Activated CD8-positive, alpha-beta memory T cell treated with anti-CD3 and anti-CD28 coated beads for 48 hours (primary cell): ENCODE data around the gene ATP8B1.

Experiments
- DNase-seq, 3 experiments: peaks; one replicate each; pipeline ENCODE4 v3.0.0-alpha.2; 2020; ENCODE audit warnings: low read depth in 2 of 3, low spot score in 2 of 3

The ATP8B1 gene

DNA sequence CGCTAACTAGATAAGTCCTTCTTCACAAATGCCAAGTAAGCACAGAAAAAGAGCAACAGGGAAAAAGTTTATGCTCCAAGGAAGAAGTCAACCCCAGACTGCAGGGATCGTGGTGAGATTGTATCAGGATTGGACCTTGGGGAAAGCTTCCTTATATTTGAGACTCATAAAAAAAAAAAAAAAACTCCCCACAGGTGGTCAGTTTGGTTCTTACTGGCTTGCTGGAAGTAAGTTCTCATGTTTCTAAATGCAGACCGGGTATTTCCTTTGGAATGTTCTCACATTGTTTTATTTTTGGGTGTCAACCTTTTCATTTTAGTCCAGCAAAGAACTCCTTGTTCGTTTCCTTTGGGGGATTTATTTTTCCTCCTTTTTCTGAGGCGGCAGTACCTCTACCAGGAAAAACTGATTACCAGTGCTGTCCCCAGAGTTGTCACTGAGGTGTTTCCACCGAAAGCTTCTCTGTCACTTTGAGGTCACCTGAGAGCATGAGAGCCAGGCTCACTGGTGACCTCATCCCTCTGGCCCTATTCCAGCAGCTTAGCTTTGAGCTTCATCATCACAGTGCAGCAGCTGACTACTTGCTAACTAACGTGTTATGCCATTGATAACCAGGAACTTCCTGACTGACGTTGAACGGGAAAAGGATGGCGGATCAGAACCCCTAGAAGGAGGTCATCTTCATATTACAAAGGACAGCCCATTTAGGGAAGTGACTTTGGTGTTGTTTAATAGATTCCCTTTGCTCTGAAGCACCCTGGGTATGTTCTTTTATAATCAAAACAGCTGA lies 16.8 kb upstream of the ATP8B1 start:
- no peak for DNase-seq

GRCh38 chr18:57819119-57819518 lies 16.0 kb upstream of the ATP8B1 start:
- no peak for DNase-seq

GRCh38 chr18:57816208-57816954 lies 13.3 kb upstream of the ATP8B1 start:
- no peak for DNase-seq

GRCh38 chr18:57814555-57814954 lies 11.4 kb upstream of the ATP8B1 start:
- no peak for DNase-seq

GRCh38 chr18:57813245-57813644 lies 10.1 kb upstream of the ATP8B1 start:
- no peak for DNase-seq

GRCh38 chr18:57812126-57812477 lies 9.0 kb upstream of the ATP8B1 start:
- no peak for DNase-seq

GRCh38 chr18:57811477-57812125 lies 8.5 kb upstream of the ATP8B1 start:
- no peak for DNase-seq

DNA sequence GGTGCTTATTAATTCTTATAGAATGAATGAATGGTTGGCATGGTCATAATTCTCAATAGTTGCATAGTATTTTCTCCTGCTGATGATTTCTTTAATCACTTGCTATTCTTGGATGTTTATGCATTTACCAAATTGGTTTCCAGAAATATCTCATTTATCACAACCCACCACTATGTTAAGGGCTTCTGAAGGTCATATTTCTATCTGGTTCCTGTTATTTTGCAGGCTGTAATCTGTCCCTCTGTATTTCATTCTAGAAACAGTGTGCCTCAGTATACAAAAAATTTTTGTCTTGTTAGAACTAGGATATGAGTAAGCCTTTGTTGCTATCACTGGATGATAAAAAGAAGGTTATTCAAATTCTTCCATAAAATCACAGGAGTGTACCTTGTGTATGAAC lies 6.1 kb upstream of the ATP8B1 start:
- no peak for DNase-seq

DNA sequence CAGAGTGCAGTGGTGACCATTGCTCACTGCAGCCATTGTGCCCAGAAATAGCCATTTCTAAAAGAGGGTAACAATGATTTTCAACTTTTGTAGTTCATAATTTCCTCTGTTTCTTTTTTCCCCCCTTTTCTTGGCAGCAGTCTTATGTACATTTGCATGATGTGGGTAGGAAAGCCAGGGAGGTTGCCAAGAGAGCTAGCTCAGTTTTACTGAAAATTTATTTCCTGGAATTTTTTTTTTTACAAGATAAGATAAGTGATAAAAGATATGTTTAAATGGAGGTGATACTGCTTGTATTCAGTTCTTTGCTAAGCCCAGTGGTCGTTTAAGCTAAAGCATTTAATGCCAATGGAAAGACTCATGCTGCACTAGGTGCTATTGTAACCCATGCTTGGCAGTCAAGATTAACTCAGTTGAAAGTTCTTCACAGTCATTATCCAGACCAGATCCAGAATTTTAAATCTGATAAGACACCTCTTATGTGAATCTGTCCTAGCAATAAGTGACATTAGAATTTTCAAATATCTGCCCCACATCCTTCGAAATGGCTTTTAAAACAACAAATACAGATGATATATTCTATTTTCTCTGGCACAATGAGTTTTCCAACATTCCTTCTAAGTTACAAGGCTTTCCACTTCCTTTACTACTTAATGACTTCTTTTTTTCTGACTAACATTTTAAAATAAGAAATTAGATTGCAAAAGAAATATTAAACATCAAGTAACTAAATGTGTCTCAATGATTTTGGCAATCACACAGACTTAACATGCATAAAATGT lies 4.4 kb upstream of the ATP8B1 start:
- DNase-seq = no peak

GRCh38 chr18:57806978-57807285 lies 3.8 kb upstream of the ATP8B1 start:
- no peak for DNase-seq

- no peak for DNase-seq
Measured at GRCh38 chr18:57806201-57806977, 3.3 kb upstream of the ATP8B1 start.

DNA sequence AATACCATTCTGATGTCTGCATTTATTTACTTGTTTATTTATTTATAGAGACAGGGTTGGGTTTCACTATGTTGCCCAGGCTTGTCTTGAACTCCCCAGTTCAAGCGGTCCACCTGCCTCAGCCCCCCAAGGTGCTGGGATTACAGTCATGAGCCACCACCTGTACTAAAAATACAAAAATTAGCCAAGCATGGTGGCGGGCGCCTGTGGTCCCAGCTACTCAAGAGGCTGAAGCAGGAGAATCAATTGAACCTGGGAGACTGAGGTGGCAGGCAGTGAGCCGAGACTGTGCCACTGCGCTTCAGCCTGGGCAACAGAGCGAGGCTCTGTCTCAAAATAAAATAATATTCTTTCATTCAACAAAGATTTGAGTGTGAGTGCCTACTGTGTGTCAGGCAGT lies 2.0 kb upstream of the ATP8B1 start:
- DNase-seq = no peak

DNA sequence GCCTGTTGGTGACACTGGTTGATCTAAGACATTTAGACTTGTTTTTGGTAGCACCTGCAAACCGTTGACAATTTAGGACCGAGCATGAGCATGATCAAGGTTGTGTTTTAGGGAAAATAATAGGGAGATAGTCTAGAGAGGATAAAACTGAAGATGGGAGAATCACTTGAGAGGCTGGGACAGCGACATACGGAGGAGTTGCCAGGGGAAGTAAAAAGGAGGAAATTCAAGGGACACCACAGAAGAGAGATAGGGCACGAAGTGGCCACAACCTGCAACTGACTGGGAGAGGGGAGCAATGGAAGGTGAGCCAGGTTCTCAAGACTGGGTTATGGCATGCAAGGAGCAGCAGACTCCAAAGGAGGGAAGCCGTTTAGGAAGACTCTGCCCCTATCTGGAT lies 1.4 kb upstream of the ATP8B1 start:
- no peak for DNase-seq

GRCh38 chr18:57802213-57803102 lies 657 bp downstream of the ATP8B1 start:
- peak in 1 of 3 experiments; percentile 12 for DNase-seq

DNA sequence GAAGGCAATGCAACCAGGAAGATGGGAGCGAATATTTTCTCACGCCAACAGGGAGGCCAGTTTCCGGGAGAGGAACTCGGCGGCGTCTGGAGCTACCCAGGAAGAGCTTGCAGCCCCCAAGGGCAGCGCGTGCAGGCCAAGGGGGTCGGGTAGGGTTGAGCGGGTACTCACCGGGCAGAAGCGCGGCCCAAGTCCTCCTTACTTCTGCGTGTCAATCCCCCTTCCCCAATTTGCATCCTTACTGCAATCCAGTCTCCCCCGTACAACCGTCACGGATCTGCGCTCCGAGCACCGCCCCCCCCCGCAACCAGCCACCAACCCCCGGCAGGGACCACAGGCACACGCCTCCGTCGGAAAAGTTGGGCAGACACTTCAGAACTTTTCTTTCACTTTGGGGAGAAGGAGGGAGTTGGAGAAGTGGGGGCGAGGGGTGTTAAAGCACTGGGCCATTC lies 1.3 kb downstream of the ATP8B1 start:
- DNase-seq = no peak

- DNase-seq = no peak
Measured at GRCh38 chr18:57801325-57801724, 1.8 kb downstream of the ATP8B1 start.

DNA sequence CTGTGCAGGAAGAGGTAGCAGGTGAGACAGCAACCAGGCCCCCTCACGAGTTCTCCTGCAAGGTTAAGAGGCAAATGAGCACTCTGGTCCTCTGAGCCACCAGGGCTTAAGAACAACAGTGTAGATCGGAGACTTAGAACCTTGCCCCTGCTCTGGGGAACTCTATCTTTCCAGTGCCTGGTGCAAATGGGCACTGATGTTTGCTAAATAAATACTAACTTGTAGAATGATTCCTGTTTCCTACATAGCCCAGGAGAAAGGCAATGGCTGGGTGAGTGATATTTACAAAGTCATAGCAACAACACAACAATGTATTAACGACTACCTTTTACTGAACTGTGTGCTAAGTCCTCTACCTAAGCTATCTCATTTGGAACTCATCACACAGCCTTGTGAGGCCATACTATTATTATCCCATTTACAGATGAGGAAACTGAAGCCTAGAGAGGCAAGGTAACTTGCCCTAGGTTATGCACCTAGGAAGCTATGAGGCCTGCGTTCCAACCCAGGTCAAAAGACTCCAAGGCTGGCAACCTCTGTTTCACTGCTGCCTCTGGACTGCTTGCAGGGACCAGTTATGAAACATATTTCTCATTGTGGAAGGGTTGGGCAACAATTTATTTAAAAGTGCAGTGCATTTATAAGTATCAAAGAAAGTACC lies 4.3 kb downstream of the ATP8B1 start:
- DNase-seq = no peak

DNA sequence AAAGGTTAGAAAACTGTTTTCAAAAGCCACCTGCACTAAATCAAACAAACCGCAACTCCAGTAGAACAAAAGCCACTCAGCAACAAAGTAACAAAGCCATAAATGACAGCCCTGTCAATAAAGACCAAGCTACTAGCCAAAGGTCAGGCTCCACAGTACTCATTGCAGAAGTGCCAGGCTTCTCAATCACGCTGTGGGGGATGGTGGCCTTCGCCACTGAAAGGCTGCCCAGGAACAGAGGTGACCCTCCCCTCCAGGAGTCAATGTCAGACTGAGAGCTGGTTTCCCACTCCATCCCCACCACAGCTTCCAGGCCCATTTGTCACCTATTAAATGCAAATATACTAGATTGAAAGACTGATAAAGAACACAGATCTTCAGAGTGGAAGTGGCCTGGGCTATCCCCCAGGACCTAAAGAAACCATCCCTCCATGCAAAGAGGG lies 5.9 kb downstream of the ATP8B1 start:
- DNase-seq = no peak
